ENCODE data around the gene FUT7. TPM values are rescaled to one million over a fixed set of nuclear protein-coding genes. Genes with fewer than 3 reads are reported as not detected.

FUT7 gene
- total RNA-seq, 1 experiment from 2014 or later, result not detected

DNA sequence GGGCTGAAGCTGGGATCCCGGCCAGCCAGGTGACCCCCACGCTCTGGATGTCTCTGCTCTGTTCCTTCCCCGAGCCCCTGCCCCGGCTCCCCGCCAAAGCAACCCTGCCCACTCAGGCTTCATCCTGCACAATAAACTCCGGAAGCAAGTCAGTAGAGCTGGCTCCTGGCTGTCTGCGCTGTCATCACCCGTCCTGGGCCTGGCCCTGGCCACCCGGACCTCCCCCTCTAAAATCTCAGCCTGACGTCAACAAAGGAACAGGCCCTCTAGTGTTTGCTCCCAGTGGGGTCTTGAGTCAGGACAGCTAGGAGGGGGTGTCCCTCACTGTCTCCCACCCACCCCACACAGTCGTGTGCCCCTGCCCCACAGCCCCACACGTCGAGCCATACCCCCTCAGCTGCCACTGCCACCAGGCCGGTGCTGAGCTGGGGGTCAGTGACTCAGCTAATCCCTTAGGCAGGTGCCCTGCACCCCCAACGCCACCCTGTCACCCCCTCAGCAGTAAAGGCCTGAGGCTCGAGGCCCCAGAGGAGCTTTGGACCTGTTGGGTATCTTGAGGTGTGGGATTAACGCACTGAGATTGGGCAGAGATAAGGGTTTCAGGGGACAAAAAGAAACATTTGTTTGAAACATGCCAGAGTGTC, 50.2 kb downstream of the FUT7 start:
- POLR2A ChIA-PET, result interaction anchor here (1.0 to 1.3 kb wide), 2 partner anchors 10 to 105 kb away, joined by 3 read pairs; no protein-coding TSS in a partner anchor

More for the DNA sequence above, 50.2 kb downstream of the FUT7 start:
- H4K20me1 ChIP-seq (ENCODE audit: insufficient read depth), result no peaks in the 10 kb centered on the region
- no TSS peak for BruUV-seq (replicated peaks)
- no peaks in the 10 kb centered on the region for H3K9me2 ChIP-seq (ENCODE audit: insufficient read depth)
- intact Hi-C loops (cut with micrococcal nuclease), result no loop called here
- peaks cover 0 to 15% of the 10 kb centered on the region in 2 experiments; a peak in 2 of 4 replicates for H3K4me1 ChIP-seq (ENCODE audit: control insufficient read depth in 1 of 2, insufficient read depth in 2 of 2, low read length in 2 of 2)
- H3K9ac ChIP-seq (ENCODE audit: low read length), result no peak overlapping the region
- H3K27me3 ChIP-seq (ENCODE audit: insufficient read depth, low read length), result no peaks in the 10 kb centered on the region
- H3K9me3 ChIP-seq (ENCODE audit: control insufficient read depth in 1 of 2, insufficient read depth in 1 of 2, low read depth in 1 of 2, low read length in 2 of 2), result no peaks in the 10 kb centered on the region
- DNase-seq (ENCODE audit: low read depth, low spot score) (no peak), ATAC-seq (no peak)
- ChIA-PET CTCF (no interaction called here), RAD21 (ENCODE audit: low non-redundant PET in 1 of 2, low total read pairs in 2 of 2, uncharacterized antibody in 2 of 2, unreplicated experiment in 2 of 2) (no interaction called here)
- no peaks in the 10 kb centered on the region for H3K79me2 ChIP-seq (ENCODE audit: insufficient read depth, low read length)
- H3K27ac ChIP-seq (ENCODE audit: low read depth, low read length), result no peak overlapping the region
- TF ChIP-seq ZFX (IDR thresholded peaks at IDR 0.05) (no peak), TCF7L2 (IDR thresholded peaks at IDR 0.05; ENCODE audit: borderline replicate concordance, extremely low read depth, insufficient read depth, insufficient read length) (no peak), POLR2AphosphoS5 (IDR thresholded peaks at IDR 0.05; ENCODE audit: low read depth, low read length) (no peak), EZH2phosphoT487 (IDR thresholded peaks at IDR 0.05; ENCODE audit: borderline replicate concordance) (no peak), MAX (IDR thresholded peaks at IDR 0.05) (no peak), RAD21 (IDR thresholded peaks at IDR 0.05; ENCODE audit: low read depth) (no peak), FOSL1 (IDR thresholded peaks at IDR 0.05; ENCODE audit: low read depth) (no peak), JUND (IDR thresholded peaks at IDR 0.05) (no peak), YY1 (IDR thresholded peaks at IDR 0.05; ENCODE audit: extremely low read depth, insufficient replicate concordance, low read depth, low read length) (no peak), EGR1 (IDR thresholded peaks at IDR 0.05; ENCODE audit: low read depth) (no peak), ZNF274 (IDR thresholded peaks at IDR 0.05; ENCODE audit: low read depth, low read length) (no peak), SIN3A (IDR thresholded peaks at IDR 0.05; ENCODE audit: low read depth) (no peak)
- TF ChIP-seq, protein P1, sequence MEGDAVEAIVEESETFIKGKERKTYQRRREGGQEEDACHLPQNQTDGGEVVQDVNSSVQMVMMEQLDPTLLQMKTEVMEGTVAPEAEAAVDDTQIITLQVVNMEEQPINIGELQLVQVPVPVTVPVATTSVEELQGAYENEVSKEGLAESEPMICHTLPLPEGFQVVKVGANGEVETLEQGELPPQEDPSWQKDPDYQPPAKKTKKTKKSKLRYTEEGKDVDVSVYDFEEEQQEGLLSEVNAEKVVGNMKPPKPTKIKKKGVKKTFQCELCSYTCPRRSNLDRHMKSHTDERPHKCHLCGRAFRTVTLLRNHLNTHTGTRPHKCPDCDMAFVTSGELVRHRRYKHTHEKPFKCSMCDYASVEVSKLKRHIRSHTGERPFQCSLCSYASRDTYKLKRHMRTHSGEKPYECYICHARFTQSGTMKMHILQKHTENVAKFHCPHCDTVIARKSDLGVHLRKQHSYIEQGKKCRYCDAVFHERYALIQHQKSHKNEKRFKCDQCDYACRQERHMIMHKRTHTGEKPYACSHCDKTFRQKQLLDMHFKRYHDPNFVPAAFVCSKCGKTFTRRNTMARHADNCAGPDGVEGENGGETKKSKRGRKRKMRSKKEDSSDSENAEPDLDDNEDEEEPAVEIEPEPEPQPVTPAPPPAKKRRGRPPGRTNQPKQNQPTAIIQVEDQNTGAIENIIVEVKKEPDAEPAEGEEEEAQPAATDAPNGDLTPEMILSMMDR (IDR thresholded peaks at IDR 0.05 in 2 of 3, conservative IDR thresholded peaks at IDR 0.05 in 1 of 3; ENCODE audit: borderline replicate concordance in 1 of 3, insufficient read depth in 1 of 3, low read depth in 2 of 3, low read length in 2 of 3), result no peak
- TF ChIP-seq, protein P2, sequence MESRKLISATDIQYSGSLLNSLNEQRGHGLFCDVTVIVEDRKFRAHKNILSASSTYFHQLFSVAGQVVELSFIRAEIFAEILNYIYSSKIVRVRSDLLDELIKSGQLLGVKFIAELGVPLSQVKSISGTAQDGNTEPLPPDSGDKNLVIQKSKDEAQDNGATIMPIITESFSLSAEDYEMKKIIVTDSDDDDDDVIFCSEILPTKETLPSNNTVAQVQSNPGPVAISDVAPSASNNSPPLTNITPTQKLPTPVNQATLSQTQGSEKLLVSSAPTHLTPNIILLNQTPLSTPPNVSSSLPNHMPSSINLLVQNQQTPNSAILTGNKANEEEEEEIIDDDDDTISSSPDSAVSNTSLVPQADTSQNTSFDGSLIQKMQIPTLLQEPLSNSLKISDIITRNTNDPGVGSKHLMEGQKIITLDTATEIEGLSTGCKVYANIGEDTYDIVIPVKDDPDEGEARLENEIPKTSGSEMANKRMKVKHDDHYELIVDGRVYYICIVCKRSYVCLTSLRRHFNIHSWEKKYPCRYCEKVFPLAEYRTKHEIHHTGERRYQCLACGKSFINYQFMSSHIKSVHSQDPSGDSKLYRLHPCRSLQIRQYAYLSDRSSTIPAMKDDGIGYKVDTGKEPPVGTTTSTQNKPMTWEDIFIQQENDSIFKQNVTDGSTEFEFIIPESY (IDR thresholded peaks at IDR 0.05; ENCODE audit: extremely low read depth, insufficient replicate concordance, low read length), result no peak
- H3K4me2 ChIP-seq (ENCODE audit: low read length), result no peak overlapping the region
- H3K4me3 ChIP-seq (replicated peaks in 1 of 2; ENCODE audit: low read depth in 1 of 2, low read length in 2 of 2), result no peak overlapping the region
- no peak overlapping the region for H2AFZ ChIP-seq (ENCODE audit: low read depth, low read length, poor library complexity, severe bottlenecking)
- H3K36me3 ChIP-seq (ENCODE audit: control insufficient read depth in 1 of 2, insufficient read depth in 2 of 2, low read length in 2 of 2), result no peaks in the 10 kb centered on the region
